Neutrophil (primary cell): ENCODE results near the gene ZNF683.

ENCODE experiments used
- H3K27ac ChIP-seq: fragments of 200-600 bp; sonication (generic); 2 replicates; pipeline ENCODE4 v1.5.1; 2016; ENCODE audit warnings: mild to moderate bottlenecking, moderate library complexity
- H3K27me3 ChIP-seq: fragments of 200-600 bp; sonication (generic); 2 replicates; pipeline ENCODE4 v1.6.0; 2016; ENCODE audit warnings: mild to moderate bottlenecking
- H3K36me3 ChIP-seq: fragments of 200-600 bp; sonication (generic); 2 replicates; pipeline ENCODE4 v1.5.1; 2017
- H3K4me1 ChIP-seq, 2 experiments: fragments of 200-600 bp in 1 of 2; sonication (generic) in 1 of 2; 1 replicate in 1 of 2; 2 replicates in 1 of 2; pipeline versions ENCODE4 v1.5.1 to v1.6.1; 2013 to 2016; ENCODE audit warnings: low read depth in 1 of 2, low read length in 1 of 2, mild to moderate bottlenecking in 1 of 2, moderate library complexity in 1 of 2; ENCODE audit not compliant: control insufficient read depth in 1 of 2, insufficient read depth in 1 of 2
- H3K4me3 ChIP-seq, 2 experiments: fragments of 200-600 bp in 1 of 2; sonication (generic) in 1 of 2; 1 replicate in 1 of 2; 2 replicates in 1 of 2; pipeline ENCODE4 v1.5.1; 2013 to 2016; ENCODE audit warnings: low read depth in 1 of 2, low read length in 1 of 2, mild to moderate bottlenecking in 1 of 2, moderate library complexity in 1 of 2
- H3K9me3 ChIP-seq: fragments of 200-600 bp; sonication (generic); 2 replicates; pipeline ENCODE4 v1.5.1; 2016
- TF ChIP-seq, protein P1 (sequence below): fragments of 200-600 bp; sonication (generic); IDR thresholded peaks from 2 replicates; pipeline ENCODE4 v1.5.1; 2016; ENCODE audit warnings: antibody characterized with exemption

Gene ZNF683

GRCh38 chr1:26315874-26316850, 56.4 kb downstream of the ZNF683 start:
- peak overlapping the region; percentile 74 for H3K27ac ChIP-seq
- H3K27me3 ChIP-seq = no peaks in the 10 kb centered on the region
- H3K9me3 ChIP-seq = no peaks in the 10 kb centered on the region
- H3K36me3 ChIP-seq = no peaks in the 10 kb centered on the region
- H3K4me3 ChIP-seq = peak overlapping the region in 1 of 2 experiments; percentile 14
- TF ChIP-seq, protein P1, sequence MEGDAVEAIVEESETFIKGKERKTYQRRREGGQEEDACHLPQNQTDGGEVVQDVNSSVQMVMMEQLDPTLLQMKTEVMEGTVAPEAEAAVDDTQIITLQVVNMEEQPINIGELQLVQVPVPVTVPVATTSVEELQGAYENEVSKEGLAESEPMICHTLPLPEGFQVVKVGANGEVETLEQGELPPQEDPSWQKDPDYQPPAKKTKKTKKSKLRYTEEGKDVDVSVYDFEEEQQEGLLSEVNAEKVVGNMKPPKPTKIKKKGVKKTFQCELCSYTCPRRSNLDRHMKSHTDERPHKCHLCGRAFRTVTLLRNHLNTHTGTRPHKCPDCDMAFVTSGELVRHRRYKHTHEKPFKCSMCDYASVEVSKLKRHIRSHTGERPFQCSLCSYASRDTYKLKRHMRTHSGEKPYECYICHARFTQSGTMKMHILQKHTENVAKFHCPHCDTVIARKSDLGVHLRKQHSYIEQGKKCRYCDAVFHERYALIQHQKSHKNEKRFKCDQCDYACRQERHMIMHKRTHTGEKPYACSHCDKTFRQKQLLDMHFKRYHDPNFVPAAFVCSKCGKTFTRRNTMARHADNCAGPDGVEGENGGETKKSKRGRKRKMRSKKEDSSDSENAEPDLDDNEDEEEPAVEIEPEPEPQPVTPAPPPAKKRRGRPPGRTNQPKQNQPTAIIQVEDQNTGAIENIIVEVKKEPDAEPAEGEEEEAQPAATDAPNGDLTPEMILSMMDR = no peak
- H3K4me1 ChIP-seq = peaks cover 61 to 68% of the 10 kb centered on the region in 2 experiments

DNA sequence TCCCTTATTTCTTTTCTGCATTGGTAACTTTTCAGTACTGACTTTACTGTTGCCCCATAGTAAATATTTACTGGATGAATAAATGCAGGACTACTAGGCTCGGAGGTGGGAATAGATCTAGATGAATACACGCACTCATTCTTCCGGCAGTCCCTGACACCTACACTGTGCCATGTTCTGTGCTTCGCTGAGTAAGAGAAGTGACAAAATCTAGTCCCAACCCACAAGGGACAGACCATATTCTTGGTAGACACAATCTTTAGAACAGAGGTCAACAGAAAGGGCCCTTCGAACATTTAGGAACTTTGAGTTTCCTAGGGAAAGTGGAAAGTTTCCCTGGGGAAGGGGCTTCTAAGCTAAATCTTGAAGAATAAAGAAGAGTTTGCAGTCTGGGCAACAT, 58.0 kb downstream of the ZNF683 start:
- peaks cover 52 to 53% of the 10 kb centered on the region in 2 experiments for H3K4me1 ChIP-seq
- H3K36me3 ChIP-seq = no peaks in the 10 kb centered on the region
- H3K27me3 ChIP-seq = no peaks in the 10 kb centered on the region
- TF ChIP-seq, protein P1 = no peak
- H3K27ac ChIP-seq = peak overlapping the region; percentile 74
- no peaks in the 10 kb centered on the region for H3K9me3 ChIP-seq
- no peak overlapping the region for H3K4me3 ChIP-seq
